T1000 (cell line): Measurements from ENCODE around the gene OR10H2.
"Not testable (repeated sequence)": the region's sequence is repeated elsewhere in the genome, so short reads cannot be mapped to it uniquely, and the experiment has no call there.

Experiments used
- DNase-seq: peaks from one replicate; lab custom pipeline; 2025; ENCODE audit warnings: mixed read lengths; lab: John Stamatoyannopoulos, UW

The OR10H2 gene

DNA sequence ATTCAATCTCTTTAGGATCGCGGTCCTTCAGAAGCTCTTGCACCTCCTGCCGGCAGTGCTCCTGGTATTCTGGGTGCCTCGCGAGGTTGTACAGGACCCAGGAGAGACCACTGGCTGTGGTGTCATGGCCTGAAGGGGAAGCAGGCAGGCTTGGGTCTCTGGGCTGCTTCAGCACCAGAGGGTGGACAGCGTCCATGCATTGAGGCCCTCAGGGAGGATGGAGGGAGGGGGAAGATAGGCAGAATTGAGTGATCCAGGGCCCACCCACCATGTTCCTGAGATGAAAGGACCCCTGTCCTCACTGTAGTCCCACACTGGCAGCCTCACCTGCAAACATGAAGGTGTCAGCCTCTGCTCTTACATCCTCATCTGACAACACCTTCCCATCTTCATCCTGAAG, 41.8 kb downstream of the OR10H2 start:
- no peak for DNase-seq

DNA sequence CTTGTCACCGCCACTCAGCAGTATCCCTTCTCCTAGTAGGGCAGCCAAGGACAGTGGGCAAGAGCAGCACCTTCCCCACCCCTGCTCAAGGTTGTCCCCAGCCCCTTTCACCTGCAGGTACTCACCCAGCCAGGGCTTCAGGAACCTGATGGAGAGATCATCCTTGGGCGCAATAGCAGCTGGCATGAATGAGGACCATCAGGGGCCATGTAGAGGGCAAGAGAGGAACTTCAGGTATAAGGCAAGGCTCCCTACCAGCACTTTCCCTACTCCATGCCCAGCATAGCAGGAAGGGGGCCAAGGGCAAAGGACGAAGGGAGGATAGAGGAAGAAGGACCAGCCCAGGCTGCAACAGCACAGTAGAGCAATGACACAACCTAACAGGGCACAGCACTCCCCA, 46.3 kb downstream of the OR10H2 start:
- DNase-seq = not testable (repeated sequence)

DNA sequence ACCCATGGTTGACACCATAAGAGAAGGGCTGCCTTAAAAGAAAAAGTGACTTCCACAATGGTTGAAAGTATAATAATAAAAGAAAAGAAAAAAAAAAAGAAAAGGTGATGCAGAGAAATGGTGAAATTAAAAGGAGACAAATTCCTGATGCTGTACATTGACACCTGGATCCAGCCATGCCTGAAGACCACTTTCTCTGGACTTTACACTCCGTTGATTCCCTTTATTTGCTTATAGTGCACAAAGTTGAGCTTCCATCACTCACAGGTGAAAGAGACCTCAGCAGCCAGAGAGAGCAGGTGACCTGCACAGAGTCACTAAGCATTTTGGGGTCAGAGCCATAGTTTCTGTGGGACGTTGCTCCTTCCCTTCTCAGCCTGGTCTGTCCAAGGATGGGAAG, 47.4 kb downstream of the OR10H2 start:
- DNase-seq = no peak

DNA sequence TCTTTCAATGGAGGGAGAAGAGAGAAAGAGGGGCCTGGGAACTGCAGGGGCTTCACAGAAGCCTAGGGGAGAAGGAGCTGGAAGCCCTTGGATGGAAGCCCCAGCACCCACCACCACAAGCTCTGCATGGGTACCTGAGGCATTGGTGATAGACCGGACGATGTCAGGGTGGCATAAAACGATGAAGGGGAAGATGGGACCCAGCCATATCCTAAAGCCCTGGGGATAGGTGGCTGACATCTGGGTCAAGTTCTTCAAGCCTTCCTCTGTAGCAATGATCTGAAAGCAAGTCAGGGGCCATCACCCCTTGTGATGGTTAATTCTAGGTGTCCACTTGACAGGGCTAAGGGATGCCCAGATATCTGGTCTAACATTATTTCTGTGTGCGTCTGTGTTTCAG, 48.4 kb downstream of the OR10H2 start:
- DNase-seq = no peak

DNA sequence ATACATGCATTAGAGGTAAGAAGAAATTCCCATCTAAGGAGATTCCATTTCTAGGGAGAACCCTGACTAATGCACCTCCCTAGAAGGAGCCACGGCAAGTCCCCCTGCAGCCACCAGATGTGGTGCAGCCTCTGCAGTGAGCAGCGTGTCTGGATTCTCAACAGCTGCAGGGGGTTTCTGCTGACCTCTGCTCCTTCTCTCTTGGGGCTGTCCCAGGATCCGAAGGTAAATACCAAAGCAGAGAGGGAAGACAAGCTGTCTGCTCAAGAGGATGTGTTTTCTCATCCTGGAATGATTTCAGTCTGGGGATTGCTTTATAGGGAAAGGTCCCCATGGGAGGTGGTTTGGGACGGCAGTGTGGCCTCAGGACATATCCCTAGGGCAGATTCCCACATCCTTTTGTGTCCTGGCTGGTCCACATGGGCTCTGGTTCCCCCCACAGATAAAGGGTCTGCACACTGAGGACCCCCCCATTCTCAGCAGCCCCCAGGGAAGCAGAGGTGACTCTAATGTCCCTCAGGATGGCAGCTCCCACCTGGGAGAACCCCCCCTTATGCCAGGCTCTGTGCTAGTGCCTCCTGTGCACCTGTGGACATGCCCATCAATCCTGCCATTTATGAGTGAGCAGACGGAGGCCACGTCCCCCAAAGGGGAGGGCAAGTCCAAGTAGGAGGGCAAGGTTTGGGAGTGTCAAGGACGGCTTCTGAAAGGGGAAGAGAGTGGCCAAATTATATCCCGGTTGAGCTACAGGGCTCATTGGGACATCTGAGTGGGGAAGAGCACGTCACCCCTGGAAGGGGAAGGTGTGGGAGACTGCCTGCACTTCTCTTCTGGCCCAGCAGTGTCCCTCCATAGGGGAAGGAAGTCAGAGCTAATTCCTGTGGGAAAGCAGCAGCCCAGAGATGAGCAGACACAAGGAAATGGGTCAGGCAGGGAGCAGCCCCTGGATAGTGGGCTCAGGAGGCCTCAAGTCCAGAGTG, 49.5 kb downstream of the OR10H2 start:
- no peak for DNase-seq
